Measurements from ENCODE around the gene OTUD7B.

DNA sequence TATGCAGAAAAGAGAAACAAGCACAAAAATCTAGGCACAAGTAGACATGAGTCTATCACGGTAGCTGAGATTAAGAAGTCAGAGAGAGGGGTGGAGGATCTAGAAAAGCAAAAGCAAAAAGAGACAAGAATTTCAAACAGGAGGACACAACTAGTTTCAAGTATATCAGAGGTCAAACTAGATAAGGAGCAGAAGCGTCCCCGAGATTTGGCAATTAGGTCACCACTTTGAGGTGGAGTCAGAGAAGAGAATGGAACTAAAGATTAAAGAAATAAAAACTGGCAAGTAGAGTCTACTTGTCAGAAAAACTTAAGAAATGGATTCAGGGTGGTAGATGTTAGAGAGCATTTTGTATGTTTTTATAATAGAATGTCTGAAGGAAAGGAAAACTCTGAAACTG lies 85.2 kb downstream of the OTUD7B start:
- TF ChIP-seq, protein P1, sequence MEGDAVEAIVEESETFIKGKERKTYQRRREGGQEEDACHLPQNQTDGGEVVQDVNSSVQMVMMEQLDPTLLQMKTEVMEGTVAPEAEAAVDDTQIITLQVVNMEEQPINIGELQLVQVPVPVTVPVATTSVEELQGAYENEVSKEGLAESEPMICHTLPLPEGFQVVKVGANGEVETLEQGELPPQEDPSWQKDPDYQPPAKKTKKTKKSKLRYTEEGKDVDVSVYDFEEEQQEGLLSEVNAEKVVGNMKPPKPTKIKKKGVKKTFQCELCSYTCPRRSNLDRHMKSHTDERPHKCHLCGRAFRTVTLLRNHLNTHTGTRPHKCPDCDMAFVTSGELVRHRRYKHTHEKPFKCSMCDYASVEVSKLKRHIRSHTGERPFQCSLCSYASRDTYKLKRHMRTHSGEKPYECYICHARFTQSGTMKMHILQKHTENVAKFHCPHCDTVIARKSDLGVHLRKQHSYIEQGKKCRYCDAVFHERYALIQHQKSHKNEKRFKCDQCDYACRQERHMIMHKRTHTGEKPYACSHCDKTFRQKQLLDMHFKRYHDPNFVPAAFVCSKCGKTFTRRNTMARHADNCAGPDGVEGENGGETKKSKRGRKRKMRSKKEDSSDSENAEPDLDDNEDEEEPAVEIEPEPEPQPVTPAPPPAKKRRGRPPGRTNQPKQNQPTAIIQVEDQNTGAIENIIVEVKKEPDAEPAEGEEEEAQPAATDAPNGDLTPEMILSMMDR (IDR thresholded peaks at IDR 0.05), result no peak
- TF ChIP-seq POLR2A (IDR thresholded peaks at IDR 0.05), result no peak
